Esophagus mucosa (tissue), 1 donor: ENCODE results near the gene CREB5. TPM values are rescaled to one million over a fixed set of nuclear protein-coding genes. Genes with fewer than 3 reads are reported as not detected.

ENCODE experiments used
- ATAC-seq: fragments of 200-7000 bp; cut with Tn5 transposase; one replicate; pipeline ENCODE4 v1.9.1; 2020
- total RNA-seq: library from RNA; stranded (reverse); gene quantifications from one replicate; pipeline ENCODE4 v1.2.4, GENCODE V29; 2023
- donor health status: DM: yes; HTN: yes; CAD: no.

The CREB5 gene
- total RNA-seq, 1 donor from 2014 or later = 2.5 TPM

- no peak for ATAC-seq
Measured at GRCh38 chr7:28435732-28436378, 23.5 kb downstream of the CREB5 start.

- ATAC-seq = no peak
Measured at GRCh38 chr7:28440055-28440601, 27.8 kb downstream of the CREB5 start.

- no peak for ATAC-seq
Measured at GRCh38 chr7:28442540-28443420, 30.5 kb downstream of the CREB5 start.

GRCh38 chr7:28446131-28446530 lies 33.8 kb downstream of the CREB5 start:
- ATAC-seq = no peak

GRCh38 chr7:28447071-28447470 lies 34.8 kb downstream of the CREB5 start:
- ATAC-seq = no peak

GRCh38 chr7:28448708-28449107 lies 36.4 kb downstream of the CREB5 start:
- no peak for ATAC-seq

GRCh38 chr7:28452681-28453080 lies 40.4 kb downstream of the CREB5 start:
- ATAC-seq = no peak

- ATAC-seq = no peak
Measured at GRCh38 chr7:28455486-28455885, 43.2 kb downstream of the CREB5 start.

- ATAC-seq = no peak
Measured at GRCh38 chr7:28456044-28456443, 43.7 kb downstream of the CREB5 start.

GRCh38 chr7:28458732-28459131 lies 46.4 kb downstream of the CREB5 start:
- ATAC-seq = no peak

- ATAC-seq = no peak
Measured at GRCh38 chr7:28459306-28459705, 47.0 kb downstream of the CREB5 start.

- ATAC-seq = no peak
Measured at GRCh38 chr7:28465697-28466096, 53.4 kb downstream of the CREB5 start.

- no peak for ATAC-seq
Measured at GRCh38 chr7:28466341-28466740, 54.0 kb downstream of the CREB5 start.

- no peak for ATAC-seq
Measured at GRCh38 chr7:28466885-28467284, 54.6 kb downstream of the CREB5 start.

GRCh38 chr7:28469562-28469961 lies 57.2 kb downstream of the CREB5 start:
- ATAC-seq = no peak

GRCh38 chr7:28470344-28470743 lies 58.0 kb downstream of the CREB5 start:
- ATAC-seq = no peak

GRCh38 chr7:28472332-28472731 lies 60.0 kb downstream of the CREB5 start:
- ATAC-seq = no peak

- ATAC-seq = no peak
Measured at GRCh38 chr7:28473571-28474281, 61.4 kb downstream of the CREB5 start.

GRCh38 chr7:28474282-28474638 lies 61.9 kb downstream of the CREB5 start:
- ATAC-seq = no peak

GRCh38 chr7:28474640-28475039 lies 62.3 kb downstream of the CREB5 start:
- no peak for ATAC-seq

GRCh38 chr7:28477041-28477442 lies 64.7 kb downstream of the CREB5 start:
- no peak for ATAC-seq

GRCh38 chr7:28478656-28479055 lies 66.3 kb downstream of the CREB5 start:
- ATAC-seq = no peak

GRCh38 chr7:28479507-28479947 lies 67.2 kb downstream of the CREB5 start:
- no peak for ATAC-seq
